GM12891 (cell line): ENCODE results near the gene CFAP58.

Experiments used
- PAX5 ChIP-seq: IDR thresholded peaks from 2 replicates; pipeline ENCODE4 v1.6.1; 2011; ENCODE audit warnings: low read length, moderate library complexity, mild to moderate bottlenecking; ENCODE audit not compliant: insufficient read depth, severe bottlenecking
- POLR2A ChIP-seq: IDR thresholded peaks from 2 replicates; pipeline ENCODE4 v1.6.1; 2011; ENCODE audit warnings: low read depth, low read length, control low read depth
- POLR2AphosphoS5 ChIP-seq: IDR thresholded peaks from 2 replicates; pipeline ENCODE4 v1.6.1; 2011; ENCODE audit warnings: low read depth, low read length, control low read depth
- POU2F2 ChIP-seq: IDR thresholded peaks from 2 replicates; pipeline ENCODE4 v1.6.1; 2011; ENCODE audit warnings: low read depth, mild to moderate bottlenecking, control low read depth, low read length, moderate library complexity
- SPI1 ChIP-seq: IDR thresholded peaks from 2 replicates; pipeline ENCODE4 v1.6.1; 2011; ENCODE audit warnings: low read depth, low read length, control low read depth
- TAF1 ChIP-seq: IDR thresholded peaks from 2 replicates; pipeline ENCODE4 v1.6.1; 2011; ENCODE audit warnings: low read depth, low read length, control low read depth

DNA sequence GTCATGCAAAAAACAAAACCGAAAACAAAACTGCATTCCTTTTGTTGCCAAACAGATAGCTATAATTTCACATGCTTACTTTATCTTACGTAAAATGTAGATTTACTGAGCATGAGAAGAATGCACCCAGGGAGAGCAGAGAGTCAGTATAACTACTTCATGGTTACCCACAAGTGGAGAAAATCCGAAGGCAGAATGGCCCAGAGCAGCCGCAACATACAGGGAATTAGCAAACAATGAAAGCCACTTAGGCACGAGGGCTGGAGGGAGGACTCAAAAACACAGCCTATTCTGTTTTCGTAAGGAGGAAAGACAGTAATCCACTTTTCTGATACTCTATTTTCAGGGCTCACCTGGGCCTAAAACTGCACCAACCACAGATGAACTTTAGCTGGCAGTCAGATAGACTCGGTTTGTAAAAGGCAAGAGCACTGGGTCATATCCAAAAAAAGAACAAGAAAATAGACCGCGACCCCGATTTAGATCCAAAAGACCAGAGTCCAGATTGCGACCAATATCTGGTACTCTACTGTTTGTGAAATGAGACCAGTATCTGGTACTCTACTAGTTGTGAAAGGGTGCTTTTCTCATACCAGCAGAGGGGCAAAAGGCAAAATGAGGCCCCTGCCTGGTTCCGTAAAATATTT, 16.7 kb upstream of the CFAP58 start:
- no peak for TF ChIP-seq POLR2A
- no peak for TF ChIP-seq TAF1
- TF ChIP-seq POLR2AphosphoS5: no peak
- TF ChIP-seq POU2F2: no peak
- TF ChIP-seq PAX5: no peak
- TF ChIP-seq SPI1: no peak
